ENCODE data around the gene LSM14B. TPM values are rescaled to one million over a fixed set of nuclear protein-coding genes. Genes with fewer than 3 reads are reported as not detected.

Gene LSM14B
- polyA plus RNA-seq, 6 donors from 2014 or later = 1.1 to 3.4 (median 1.2) TPM; not detected in 1

- Mint-ChIP-seq H3K4me3 (peak overlapping the region in 2 of 8 donors; percentile 38 to 44), H3K9me3 (peaks cover 0 to 17% (median 10%) of the 10 kb centered on the region in 7 donors), H3K27me3 (peaks cover 0 to 33% (median 3%) of the 10 kb centered on the region in 3 donors), H3K4me1 (peaks cover 0 to 17% (median 12%) of the 10 kb centered on the region in 3 donors), H3K36me3 (peaks cover 0 to 3% of the 10 kb centered on the region in 2 donors), H3K27ac (peak overlapping the region in 4 of 6 donors; percentile 21 to 67 (median 28))
- peak in 1 of 2 donors; percentile 12 for ATAC-seq (ENCODE audit: low read depth in 2 of 2)
- peak; percentile 62 for DNase-seq
Measured at GRCh38 chr20:62117658-62118057, 4.6 kb upstream of the LSM14B start.

- DNase-seq (no peak), ATAC-seq (ENCODE audit: low read depth in 2 of 2) (no peak)
- Mint-ChIP-seq H3K9me3 (peaks cover 0 to 13% (median 5%) of the 10 kb centered on the region in 7 donors), H3K27ac (peak overlapping the region in 5 of 6 donors; percentile 12 to 67 (median 32)), H3K36me3 (no peaks in the 10 kb centered on the region), H3K27me3 (peaks cover 0 to 27% (median 0%) of the 10 kb centered on the region in 3 donors), H3K4me1 (peaks cover 1 to 20% (median 12%) of the 10 kb centered on the region in 3 donors), H3K4me3 (peak overlapping the region in 1 of 8 donors; percentile 85)
Measured at GRCh38 chr20:62118113-62119043, 3.9 kb upstream of the LSM14B start.

DNA sequence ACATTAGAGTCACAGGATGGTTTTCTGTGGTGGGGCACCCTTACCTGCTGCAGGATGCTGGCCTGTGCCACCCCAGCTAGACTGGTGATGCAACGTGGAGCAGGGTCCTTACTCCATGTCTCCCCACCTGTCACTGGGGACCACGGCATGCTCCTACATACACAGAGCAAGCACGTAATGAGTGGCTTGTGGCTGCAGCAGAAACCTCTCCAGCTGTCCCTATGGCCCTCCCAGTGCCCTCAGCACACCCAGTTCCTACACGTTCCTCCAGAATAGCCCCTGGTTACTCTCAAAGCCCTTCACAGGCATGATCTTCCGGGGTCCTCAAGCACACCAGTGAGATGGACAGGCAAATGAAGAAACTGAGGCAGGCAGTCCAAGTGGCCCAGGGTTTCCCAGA lies 3.2 kb upstream of the LSM14B start:
- no peak for ATAC-seq (ENCODE audit: low read depth in 2 of 2)
- DNase-seq = no peak
- peaks cover 0 to 11% (median 0%) of the 10 kb centered on the region in 7 donors for H3K9me3 Mint-ChIP-seq
- H3K27me3 Mint-ChIP-seq = peaks cover 0 to 21% (median 0%) of the 10 kb centered on the region in 3 donors
- no peaks in the 10 kb centered on the region for H3K36me3 Mint-ChIP-seq
- peaks cover 6 to 26% (median 14%) of the 10 kb centered on the region in 3 donors for H3K4me1 Mint-ChIP-seq
- peak overlapping the region in 3 of 8 donors; percentile 10 to 85 (median 16) for H3K4me3 Mint-ChIP-seq
- peak overlapping the region in 3 of 6 donors; percentile 18 to 44 (median 31) for H3K27ac Mint-ChIP-seq

DNA sequence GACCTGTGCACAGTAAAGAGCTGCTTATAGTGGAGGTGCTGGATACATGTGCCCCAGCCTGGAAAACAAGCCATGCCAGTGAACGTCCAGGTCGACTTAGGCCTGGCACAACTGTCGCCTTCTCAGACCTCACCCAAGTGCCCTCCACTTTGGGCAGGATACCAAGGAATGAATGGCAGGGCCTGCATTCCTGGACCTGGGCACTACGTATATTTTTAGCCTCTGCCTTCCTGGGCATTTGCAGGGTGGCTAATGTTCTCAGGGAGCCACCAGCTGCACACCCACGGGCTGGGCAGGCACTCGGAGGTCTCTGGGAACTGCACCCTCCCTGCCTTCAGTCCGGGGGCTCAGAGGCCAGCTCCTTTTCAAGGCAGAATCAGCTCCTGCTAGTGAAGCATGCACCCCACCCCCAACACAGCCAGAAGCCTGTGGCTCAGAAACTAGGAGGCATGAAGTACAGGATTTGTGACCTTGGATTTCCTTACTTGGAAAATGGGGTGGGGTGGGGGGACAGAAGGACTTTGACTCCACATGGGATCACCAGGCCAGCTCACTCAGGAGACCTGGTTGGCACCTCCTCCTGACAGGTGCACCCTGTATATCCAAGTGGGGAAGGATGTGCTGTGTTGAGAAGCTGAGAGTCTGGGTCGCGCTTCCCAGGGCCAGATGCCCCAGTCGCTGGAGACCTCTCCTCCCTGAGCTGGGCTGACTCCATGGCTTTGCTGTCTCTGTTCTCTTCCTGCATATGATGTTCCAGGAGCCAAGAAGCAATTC lies 2.5 kb upstream of the LSM14B start:
- Mint-ChIP-seq H3K36me3 (no peaks in the 10 kb centered on the region), H3K27me3 (peaks cover 0 to 15% (median 0%) of the 10 kb centered on the region in 3 donors), H3K4me1 (peaks cover 9 to 32% (median 19%) of the 10 kb centered on the region in 3 donors), H3K27ac (peak overlapping the region in 3 of 6 donors; percentile 14 to 18 (median 15)), H3K9me3 (peaks cover 0 to 6% (median 0%) of the 10 kb centered on the region in 7 donors), H3K4me3 (peak overlapping the region in 4 of 8 donors; percentile 3 to 95 (median 65))
- no peak for DNase-seq
- ATAC-seq (ENCODE audit: low read depth in 2 of 2) = no peak

- no peak for ATAC-seq (ENCODE audit: low read depth in 2 of 2)
Measured at GRCh38 chr20:62120365-62120762, 1.9 kb upstream of the LSM14B start.

GRCh38 chr20:62120990-62121775 lies 1.1 kb upstream of the LSM14B start:
- H3K36me3 Mint-ChIP-seq = no peaks in the 10 kb centered on the region

More at GRCh38 chr20:62120365-62120762, 1.9 kb upstream of the LSM14B start:
- peak overlapping the region; percentile 14 to 95 (median 48) for H3K4me3 Mint-ChIP-seq
- peaks cover 0 to 11% (median 0%) of the 10 kb centered on the region in 3 donors for H3K27me3 Mint-ChIP-seq
- no peak for DNase-seq
- no peaks in the 10 kb centered on the region for H3K36me3 Mint-ChIP-seq
- peaks cover 9 to 32% (median 19%) of the 10 kb centered on the region in 3 donors for H3K4me1 Mint-ChIP-seq
- H3K9me3 Mint-ChIP-seq = peaks cover 0 to 5% (median 0%) of the 10 kb centered on the region in 7 donors
- H3K27ac Mint-ChIP-seq = peak overlapping the region in 3 of 6 donors; percentile 9 to 84 (median 14)

DNA sequence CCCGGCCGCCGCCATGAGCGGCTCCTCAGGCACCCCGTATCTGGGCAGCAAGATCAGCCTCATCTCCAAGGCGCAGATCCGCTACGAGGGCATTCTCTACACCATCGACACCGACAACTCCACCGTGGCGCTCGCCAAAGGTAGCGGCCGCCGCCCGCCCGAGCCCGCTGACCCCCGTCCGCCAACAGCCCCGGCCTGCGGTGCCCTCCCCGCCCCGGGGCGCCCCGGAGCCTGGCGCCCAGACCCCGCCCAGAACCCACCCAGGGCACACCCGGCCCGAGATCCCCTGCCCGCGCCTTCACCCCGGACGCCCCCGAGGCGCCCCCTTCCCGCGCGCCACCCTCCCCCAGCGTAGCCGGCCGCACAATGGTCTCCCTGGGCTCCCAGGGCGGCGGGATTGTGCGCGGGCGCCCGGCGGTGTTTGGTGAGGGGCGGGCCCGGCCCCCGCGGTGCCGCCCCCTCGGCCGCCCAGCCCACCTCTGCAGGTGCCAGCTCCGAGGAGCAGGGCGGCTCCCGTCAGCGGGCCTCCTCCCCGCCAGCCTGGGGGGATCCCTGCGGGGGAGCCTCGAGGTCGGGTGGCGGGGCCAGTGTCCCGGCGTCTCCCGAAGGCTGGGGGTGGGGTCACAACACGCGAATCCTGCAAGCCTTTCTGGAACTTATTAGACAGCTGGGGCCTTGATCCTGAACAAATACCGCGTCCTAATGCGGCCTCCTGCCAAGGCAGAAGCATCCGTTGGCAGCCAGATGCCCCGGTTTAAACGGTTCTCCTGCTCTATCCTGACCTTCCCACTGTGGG lies 577 bp downstream of the LSM14B start:
- H3K4me1 Mint-ChIP-seq = peaks cover 13 to 40% (median 24%) of the 10 kb centered on the region in 3 donors
- DNase-seq = peak; percentile 58
- H3K4me3 Mint-ChIP-seq = peak overlapping the region; percentile 78 to 95 (median 88)
- H3K27ac Mint-ChIP-seq = peak overlapping the region in 5 of 6 donors; percentile 54 to 94 (median 75)
- H3K9me3 Mint-ChIP-seq = no peaks in the 10 kb centered on the region
- ATAC-seq (ENCODE audit: low read depth in 2 of 2) = peak; percentile 19 to 29
- peaks cover 0 to 5% (median 0%) of the 10 kb centered on the region in 3 donors for H3K27me3 Mint-ChIP-seq
- peaks cover 8 to 10% of the 10 kb centered on the region in 2 donors for H3K36me3 Mint-ChIP-seq

More at GRCh38 chr20:62120990-62121775, 1.1 kb upstream of the LSM14B start:
- Mint-ChIP-seq H3K4me3 (peak overlapping the region; percentile 78 to 95 (median 91)), H3K27ac (peak overlapping the region; percentile 36 to 97 (median 91)), H3K9me3 (no peaks in the 10 kb centered on the region), H3K4me1 (peaks cover 9 to 32% (median 19%) of the 10 kb centered on the region in 3 donors), H3K27me3 (peaks cover 0 to 11% (median 0%) of the 10 kb centered on the region in 3 donors)
- DNase-seq (peak; percentile 21), ATAC-seq (ENCODE audit: low read depth in 2 of 2) (no peak)

GRCh38 chr20:62123450-62124118 lies 1.3 kb downstream of the LSM14B start:
- Mint-ChIP-seq H3K9me3 (no peaks in the 10 kb centered on the region), H3K27me3 (peaks cover 0 to 5% (median 0%) of the 10 kb centered on the region in 3 donors), H3K27ac (peak overlapping the region in 5 of 6 donors; percentile 54 to 94 (median 75)), H3K4me1 (peaks cover 18 to 46% (median 32%) of the 10 kb centered on the region in 3 donors), H3K4me3 (peak overlapping the region; percentile 78 to 95 (median 88)), H3K36me3 (peaks cover 11 to 15% of the 10 kb centered on the region in 2 donors)
- DNase-seq (no peak), ATAC-seq (ENCODE audit: low read depth in 2 of 2) (no peak)

DNA sequence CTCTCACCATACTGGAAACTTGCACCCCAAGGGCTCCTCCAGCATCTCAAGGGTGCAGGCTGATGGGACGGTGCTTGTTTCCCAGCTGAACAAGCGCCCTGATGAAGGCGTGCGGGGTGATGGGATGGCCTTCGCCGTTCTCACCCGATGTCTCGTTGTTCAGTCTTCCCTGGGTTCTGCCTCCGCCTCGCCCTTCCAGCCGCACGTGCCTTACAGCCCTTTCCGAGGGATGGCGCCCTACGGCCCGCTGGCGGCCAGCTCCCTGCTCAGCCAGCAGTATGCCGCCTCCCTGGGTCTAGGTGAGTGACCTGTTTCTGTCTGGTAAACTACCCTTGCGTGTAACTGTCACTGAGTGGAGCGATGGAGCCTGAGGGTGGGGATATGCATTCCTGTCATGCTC lies 3.9 kb downstream of the LSM14B start:
- Mint-ChIP-seq H3K4me3 (peak overlapping the region in 1 of 8 donors; percentile 52), H3K27me3 (no peaks in the 10 kb centered on the region), H3K4me1 (peaks cover 24 to 59% (median 45%) of the 10 kb centered on the region in 3 donors), H3K36me3 (peaks cover 14 to 21% of the 10 kb centered on the region in 2 donors), H3K27ac (no peak overlapping the region), H3K9me3 (no peaks in the 10 kb centered on the region)
- ATAC-seq (ENCODE audit: low read depth in 2 of 2) (no peak), DNase-seq (no peak)

DNA sequence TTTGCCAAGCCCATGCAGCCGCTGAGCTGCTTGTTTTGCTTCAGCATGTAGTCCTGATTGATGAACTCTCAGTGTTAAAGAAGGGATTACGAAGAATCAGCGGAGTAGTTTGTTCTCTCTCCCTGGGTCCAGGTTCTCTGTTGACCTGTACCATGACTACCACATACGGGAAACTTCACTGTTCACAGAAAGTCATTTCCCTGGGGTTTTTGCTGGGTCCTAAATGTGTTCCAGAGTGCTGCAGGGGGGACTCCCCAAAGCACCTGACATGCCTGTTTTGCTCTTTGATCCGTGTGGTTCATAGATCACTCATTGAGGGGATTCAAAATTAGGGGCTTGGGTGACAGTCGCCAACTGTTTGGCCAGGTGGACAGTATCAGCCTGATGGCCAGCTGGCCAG lies 5.5 kb downstream of the LSM14B start:
- Mint-ChIP-seq H3K4me1 (peaks cover 33 to 70% (median 56%) of the 10 kb centered on the region in 3 donors), H3K36me3 (peaks cover 20 to 22% of the 10 kb centered on the region in 2 donors)
- no peak for ATAC-seq (ENCODE audit: low read depth in 2 of 2)

GRCh38 chr20:62128502-62128901 lies 6.2 kb downstream of the LSM14B start:
- DNase-seq (no peak), ATAC-seq (ENCODE audit: low read depth in 2 of 2) (no peak)
- Mint-ChIP-seq H3K27ac (peak overlapping the region in 1 of 6 donors; percentile 16), H3K4me1 (peaks cover 31 to 71% (median 56%) of the 10 kb centered on the region in 3 donors), H3K27me3 (no peaks in the 10 kb centered on the region), H3K36me3 (peaks cover 20 to 22% of the 10 kb centered on the region in 2 donors), H3K4me3 (peak overlapping the region in 2 of 8 donors; percentile 52 to 53), H3K9me3 (no peaks in the 10 kb centered on the region)

More for the DNA sequence above, 5.5 kb downstream of the LSM14B start:
- peak overlapping the region in 1 of 8 donors; percentile 52 for H3K4me3 Mint-ChIP-seq
- DNase-seq = no peak
- no peaks in the 10 kb centered on the region for H3K9me3 Mint-ChIP-seq
- peak overlapping the region in 2 of 6 donors; percentile 69 to 92 for H3K27ac Mint-ChIP-seq
- no peaks in the 10 kb centered on the region for H3K27me3 Mint-ChIP-seq

Measured in naive B cell (primary cell).